ENCODE results near the gene GIPC3. TPM values are rescaled to one million over a fixed set of nuclear protein-coding genes. Genes with fewer than 3 reads are reported as not detected.
"Not testable (repeated sequence)": the region's sequence is repeated elsewhere in the genome, so short reads cannot be mapped to it uniquely, and the experiment has no call there.

Gene GIPC3
- total RNA-seq, 4 donors from 2014 or later = 0.18 to 0.76 (median 0.22) TPM

- 93 to 100% methylated on average over 6 to 26 of the region's 34 CpGs for WGBS, 2 donors
Measured at GRCh38 chr19:3623716-3624115, 38.4 kb downstream of the GIPC3 start.

GRCh38 chr19:3625996-3626472 is 40.8 kb downstream of the GIPC3 start:
- TF ChIP-seq POLR2A (IDR thresholded peaks at IDR 0.05) = no peak
- no peak for TF ChIP-seq CTCF (IDR thresholded peaks at IDR 0.05)
- H3K27me3 ChIP-seq = no peaks in the 10 kb centered on the region
- peaks cover 16 to 33% (median 23%) of the 10 kb centered on the region in 3 donors for H3K4me1 ChIP-seq
- 1 to 5% methylated on average over 10 to 21 of the region's 21 CpGs for WGBS, 2 donors
- H3K9me3 ChIP-seq = no peaks in the 10 kb centered on the region
- no peak for DNase-seq
- intact Hi-C loops (cut with DNase I) = no loop called here
- H3K27ac ChIP-seq = peak overlapping the region; percentile 89 to 99 (median 94)
- peaks cover 0 to 39% (median 9%) of the 10 kb centered on the region in 3 donors for H3K36me3 ChIP-seq
- peak overlapping the region; percentile 86 to 99 (median 94) for H3K4me3 ChIP-seq

More at GRCh38 chr19:3623716-3624115, 38.4 kb downstream of the GIPC3 start:
- no peak overlapping the region for H3K27ac ChIP-seq
- peaks cover 0 to 54% (median 9%) of the 10 kb centered on the region in 3 donors for H3K36me3 ChIP-seq
- no peaks in the 10 kb centered on the region for H3K9me3 ChIP-seq
- no peak overlapping the region for H3K4me3 ChIP-seq
- peaks cover 16 to 43% (median 23%) of the 10 kb centered on the region in 3 donors for H3K4me1 ChIP-seq
- intact Hi-C loops (cut with DNase I) = loop anchor here (5.0 kb wide), 1 partner anchor 76 kb away; no protein-coding TSS in a partner anchor
- no peak for DNase-seq
- no peaks in the 10 kb centered on the region for H3K27me3 ChIP-seq
- TF ChIP-seq POLR2A (IDR thresholded peaks at IDR 0.05) = no peak
- TF ChIP-seq CTCF (IDR thresholded peaks at IDR 0.05) = no peak

GRCh38 chr19:3626473-3627350 is 41.4 kb downstream of the GIPC3 start, which contains the start of gene CACTIN:
TSS of gene CACTIN (minus strand) at chr19:3626790. CDS start at chr19:3626762, 28 bp downstream.
- peak within 1 kb of the TSS; percentile 86 to 99 (median 94) for H3K4me3 ChIP-seq
- no peaks in the 10 kb centered on the region for H3K27me3 ChIP-seq
- TF ChIP-seq POLR2A (IDR thresholded peaks at IDR 0.05) = peak in 3 of 4 donors; percentile 52 to 75 (median 63)
- peak in 1 of 6 experiments; percentile 41 for TF ChIP-seq CTCF (IDR thresholded peaks at IDR 0.05)
- H3K27ac ChIP-seq = peak within 1 kb of the TSS; percentile 89 to 99 (median 94)
- no peaks in the 10 kb centered on the region for H3K9me3 ChIP-seq
- H3K36me3 ChIP-seq = peaks cover 0 to 39% (median 9%) of the 10 kb centered on the region in 3 donors
- peak; percentile 90 for DNase-seq
- intact Hi-C loops (cut with DNase I) = no loop called here
- H3K4me1 ChIP-seq = peaks cover 16 to 32% (median 23%) of the 10 kb centered on the region in 3 donors
- 0 to 1% methylated on average over 17 to 63 of the region's 80 CpGs for WGBS, 2 donors

DNA sequence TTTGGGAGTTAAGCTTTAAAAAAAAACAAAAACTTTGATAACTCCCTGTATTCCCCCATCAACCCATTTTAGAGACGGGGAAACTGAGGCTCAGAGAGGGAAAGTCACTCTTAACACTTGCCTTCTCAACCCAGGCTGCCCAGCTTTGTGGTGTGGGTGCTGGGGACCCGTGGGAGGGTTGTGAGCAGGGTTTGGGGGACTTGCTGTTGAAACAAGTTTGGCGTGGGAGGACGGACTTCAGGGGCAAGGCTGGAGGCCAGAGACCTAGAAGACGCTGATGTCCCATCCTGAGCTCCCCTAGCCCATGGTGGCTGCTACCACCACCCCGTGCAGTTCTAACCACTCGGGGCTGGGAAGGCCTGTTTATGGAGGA is 42.1 kb downstream of the GIPC3 start:
- Histone ChIP-seq H3K4me3 (peak overlapping the region in 3 of 4 donors; percentile 86 to 96 (median 92)), H3K36me3 (peaks cover 0 to 39% (median 9%) of the 10 kb centered on the region in 3 donors), H3K27me3 (no peaks in the 10 kb centered on the region), H3K27ac (peak overlapping the region; percentile 89 to 99 (median 94)), H3K9me3 (no peaks in the 10 kb centered on the region), H3K4me1 (peaks cover 16 to 32% (median 23%) of the 10 kb centered on the region in 3 donors)
- intact Hi-C loops (cut with DNase I) = no loop called here
- DNase-seq = no peak
- 59 to 66% methylated on average over 5 to 7 of the region's 7 CpGs for WGBS, 2 donors
- TF ChIP-seq POLR2A (IDR thresholded peaks at IDR 0.05) (peak in 1 of 4 donors; percentile 6), CTCF (IDR thresholded peaks at IDR 0.05) (no peak)

- 58 to 60% methylated on average over 9 of the region's 9 CpGs for WGBS, 2 donors
- Histone ChIP-seq H3K36me3 (peaks cover 0 to 39% (median 0%) of the 10 kb centered on the region in 3 donors), H3K4me1 (peaks cover 16 to 31% (median 23%) of the 10 kb centered on the region in 3 donors)
- intact Hi-C loops (cut with DNase I); H3K9me3 ChIP-seq; H3K27me3 ChIP-seq; H3K4me3 ChIP-seq; DNase-seq; H3K27ac ChIP-seq: not testable (repeated sequence)
Measured at GRCh38 chr19:3628766-3629165, 43.5 kb downstream of the GIPC3 start.
